ENCODE data around the gene NUP160. TPM values are rescaled to one million over a fixed set of nuclear protein-coding genes. Genes with fewer than 3 reads are reported as not detected.
"Not testable (repeated sequence)": the region's sequence is repeated elsewhere in the genome, so short reads cannot be mapped to it uniquely, and the experiment has no call there.

NUP160 gene
- polyA plus RNA-seq, 10 donors = 22.0 to 42.7 (median 33.7) TPM

- DNase-seq = not testable (repeated sequence)
Measured at GRCh38 chr11:47790017-47790416, 58.1 kb downstream of the NUP160 start.

DNA sequence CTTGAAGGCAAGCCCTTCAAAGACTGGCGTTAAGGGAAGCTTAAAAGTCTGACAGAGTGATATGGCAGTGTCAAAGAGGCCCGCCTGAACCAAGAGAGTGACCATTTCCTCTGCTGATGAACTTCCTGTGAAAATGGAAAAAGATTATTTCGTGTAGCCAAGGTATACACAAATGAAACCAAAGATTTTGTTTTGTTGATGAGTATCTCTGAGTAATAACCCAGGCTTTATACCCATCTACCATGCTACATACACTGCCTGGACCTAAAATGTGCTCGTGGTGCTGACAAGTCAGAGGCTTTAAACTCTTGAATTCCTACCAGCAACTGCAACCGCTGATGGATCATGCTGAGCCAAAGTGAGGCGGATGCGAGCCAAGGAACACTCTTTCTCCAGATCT is 60.0 kb downstream of the NUP160 start:
- DNase-seq = no peak

- peak in 2 of 3 donors; percentile 18 to 22 for DNase-seq
Measured at GRCh38 chr11:47786373-47786772, 61.8 kb downstream of the NUP160 start.

DNA sequence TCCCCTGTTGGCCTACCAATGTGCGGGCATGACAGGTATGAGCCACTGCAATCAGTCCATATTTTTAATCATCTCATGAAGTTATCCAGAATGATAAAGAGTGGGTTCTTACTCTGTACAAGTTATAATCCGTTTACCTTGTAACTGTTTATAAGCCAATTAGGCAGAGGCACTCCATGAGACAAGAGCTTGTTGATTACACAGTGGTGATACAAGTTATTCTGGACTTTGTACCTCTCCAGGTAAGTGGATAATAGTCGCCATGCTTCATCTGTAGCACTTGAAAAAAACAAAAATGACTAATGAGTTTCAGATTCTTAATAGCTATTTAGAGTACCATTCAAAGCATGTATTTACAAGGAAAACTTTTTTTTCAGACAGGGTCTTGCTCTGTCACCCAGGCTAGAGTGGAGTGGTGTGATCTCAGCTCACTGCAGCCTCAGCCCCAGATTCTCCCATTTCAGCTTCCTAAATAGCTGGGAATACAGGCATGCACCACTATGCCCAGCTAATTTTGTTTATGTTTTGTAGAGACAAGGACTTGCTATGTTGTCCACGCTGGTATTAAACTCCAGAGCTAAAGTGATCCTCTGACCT is 63.3 kb downstream of the NUP160 start:
- DNase-seq = no peak

DNA sequence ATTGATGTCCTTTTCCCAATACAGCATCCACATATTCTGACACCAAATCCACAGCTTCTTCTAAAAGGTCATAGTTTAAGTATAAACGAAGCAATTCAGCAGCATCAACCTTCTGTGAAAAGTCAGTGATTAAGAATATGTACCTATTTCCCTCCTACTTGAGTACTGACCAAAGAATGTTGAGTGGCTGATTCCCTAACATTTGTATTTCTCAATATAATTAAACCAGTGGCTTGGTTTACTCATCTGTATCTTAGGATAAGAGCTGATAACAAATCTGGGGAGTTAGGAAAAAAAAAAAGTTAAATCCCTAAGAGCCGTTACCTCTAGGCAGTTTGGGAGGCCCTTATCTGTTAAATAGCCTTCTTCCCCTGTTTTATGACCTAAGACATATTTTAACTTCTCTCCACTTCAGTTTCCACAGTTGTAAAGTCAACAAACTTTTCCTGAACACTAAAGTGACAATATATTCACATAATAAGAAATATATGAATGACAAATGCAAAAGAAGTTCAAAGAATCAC is 65.0 kb downstream of the NUP160 start:
- no peak for DNase-seq

- DNase-seq = no peak
Measured at GRCh38 chr11:47778878-47779483, 69.2 kb downstream of the NUP160 start.

- DNase-seq = no peak
Measured at GRCh38 chr11:47775240-47775869, 72.8 kb downstream of the NUP160 start.

DNA sequence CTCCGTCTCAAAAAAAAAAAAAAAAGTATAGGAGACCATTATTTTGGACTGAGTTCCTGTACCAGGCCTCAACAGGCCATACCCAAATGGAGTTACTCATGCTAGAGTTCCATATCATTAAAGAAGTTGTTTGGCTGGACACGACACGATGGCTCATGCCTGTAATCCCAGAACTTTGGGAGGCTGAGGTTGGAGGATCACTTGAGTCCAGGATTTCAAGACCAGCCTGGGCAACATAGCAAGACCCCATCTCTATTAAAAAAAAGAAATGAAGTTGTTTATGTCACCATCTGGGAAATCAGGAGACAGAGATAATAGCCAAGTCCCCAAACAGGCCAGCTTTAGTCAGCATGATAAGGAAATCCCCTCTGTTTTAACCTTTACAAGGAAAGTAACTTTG is 74.3 kb downstream of the NUP160 start:
- no peak for DNase-seq

DNA sequence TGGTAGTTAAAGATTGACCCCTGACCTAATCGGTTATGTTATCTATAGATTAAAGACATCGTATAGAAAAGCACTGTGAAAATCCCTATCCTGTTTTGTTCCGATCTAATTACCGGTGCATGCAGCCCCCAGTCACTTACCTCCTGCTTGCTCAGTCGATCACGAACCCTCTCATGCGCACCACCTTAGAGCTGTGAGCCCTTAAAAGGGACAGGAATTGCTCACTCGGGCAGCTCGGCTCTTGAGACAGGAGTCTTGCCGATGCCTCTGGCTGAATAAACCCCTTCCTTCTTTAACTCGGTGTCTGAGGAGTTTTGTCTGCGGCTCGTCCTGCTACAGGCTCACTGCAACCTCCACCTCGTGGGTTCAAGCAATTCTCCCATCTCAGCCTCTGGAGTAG is 78.6 kb downstream of the NUP160 start:
- not testable (repeated sequence) for DNase-seq

- DNase-seq = peak; percentile 63 to 85 (median 75)
Measured at GRCh38 chr11:47768101-47768612, 80.0 kb downstream of the NUP160 start.

DNA sequence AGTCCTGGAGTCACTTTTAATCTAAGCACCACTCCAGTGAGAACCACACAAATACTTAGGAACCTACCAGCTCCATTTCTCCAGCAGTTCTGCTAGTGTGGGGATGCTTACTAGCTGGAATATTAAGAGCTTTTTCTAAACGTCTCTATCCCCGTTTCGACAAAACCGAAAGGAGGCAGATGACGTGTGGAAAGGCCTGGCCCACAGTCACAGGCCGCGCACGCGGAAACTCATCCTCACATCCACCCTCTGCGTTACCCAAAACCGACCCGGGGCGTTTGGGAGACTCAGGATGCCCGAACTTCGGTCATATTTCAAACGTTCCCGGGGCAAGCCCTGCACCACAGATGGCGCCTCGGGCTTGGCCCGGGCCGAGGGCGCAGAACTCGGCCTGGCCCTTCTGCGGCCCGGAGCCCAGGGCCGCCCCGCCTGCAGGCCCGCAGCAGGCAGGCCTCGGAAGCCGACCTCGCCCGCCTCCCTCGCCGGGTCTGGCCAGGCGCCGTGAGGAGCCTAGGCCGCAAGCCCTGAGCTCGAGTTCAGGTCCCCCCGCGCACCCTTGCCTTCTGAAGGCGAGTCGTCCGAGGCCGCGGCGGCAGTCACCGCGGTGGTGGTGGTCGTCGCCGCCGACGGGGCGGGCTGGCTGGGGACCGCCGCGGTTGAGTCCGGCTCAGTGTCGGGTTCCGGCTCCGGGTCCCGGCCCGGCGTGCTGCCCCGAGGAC is 81.5 kb downstream of the NUP160 start:
- peak; percentile 67 to 94 (median 84) for DNase-seq

DNA sequence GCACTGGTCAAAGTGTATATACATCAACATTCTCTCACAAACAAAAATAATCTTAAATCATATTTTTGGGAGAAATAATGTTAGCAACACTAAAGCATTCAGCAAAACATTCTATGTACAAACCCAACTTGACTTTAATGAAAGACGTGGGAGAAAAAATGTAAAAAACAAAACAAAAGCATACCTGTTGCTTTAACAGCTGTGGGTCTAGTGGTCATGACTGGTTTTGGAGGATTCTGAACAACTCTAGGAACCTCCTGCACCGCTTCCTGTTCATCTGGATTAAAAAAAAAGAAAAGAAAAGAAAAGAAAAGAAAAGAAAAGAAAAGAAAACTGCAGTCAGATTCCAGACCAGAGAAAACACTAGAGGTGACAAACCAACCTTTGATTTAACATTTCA is 83.1 kb downstream of the NUP160 start:
- no peak for DNase-seq

GRCh38 chr11:47759291-47759690 is 88.9 kb downstream of the NUP160 start:
- DNase-seq = not testable (repeated sequence)

DNA sequence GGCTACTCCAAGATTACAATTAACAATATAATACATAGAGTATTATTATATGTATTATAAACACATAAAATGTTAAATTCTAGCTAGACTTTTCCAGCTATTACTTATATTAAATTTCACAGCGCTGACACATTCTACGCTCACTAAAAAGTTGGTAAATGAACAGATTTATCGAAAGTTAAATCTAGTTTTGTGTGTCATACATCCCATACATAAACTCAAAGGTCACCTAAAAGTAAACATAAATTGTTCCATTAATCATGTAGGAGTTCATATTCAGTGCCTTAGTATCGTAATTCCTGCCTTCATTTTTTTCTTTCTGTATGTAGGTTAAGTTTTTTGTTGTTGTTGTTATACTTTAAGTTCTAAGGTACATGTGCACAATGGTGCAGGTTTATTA is 91.9 kb downstream of the NUP160 start:
- DNase-seq = no peak

GRCh38 chr11:47750725-47751124 is 97.4 kb downstream of the NUP160 start:
- no peak for DNase-seq

DNA sequence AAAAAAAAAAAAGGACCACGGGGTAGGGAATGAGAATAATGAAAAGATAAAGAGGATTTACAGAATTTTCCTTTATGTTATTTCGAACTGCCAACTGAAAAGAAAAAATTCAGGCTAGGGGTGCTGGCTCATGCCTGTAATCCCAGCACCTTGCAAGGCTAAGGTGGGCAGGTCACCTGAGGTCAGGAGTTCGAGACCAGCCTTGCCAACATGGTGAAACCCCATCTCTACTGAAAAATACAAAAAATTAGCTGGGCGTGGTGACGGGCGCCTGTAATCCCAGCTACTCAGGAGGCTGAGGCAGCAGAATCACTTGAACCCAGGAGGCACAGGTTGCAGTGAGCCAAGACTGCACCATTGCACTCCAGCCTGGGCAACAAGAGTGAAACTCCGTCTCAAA is 105.7 kb downstream of the NUP160 start:
- DNase-seq = not testable (repeated sequence)

- DNase-seq = not testable (repeated sequence)
Measured at GRCh38 chr11:47737817-47738216, 110.3 kb downstream of the NUP160 start.

- no peak for DNase-seq
Measured at GRCh38 chr11:47732271-47732670, 115.9 kb downstream of the NUP160 start.

DNA sequence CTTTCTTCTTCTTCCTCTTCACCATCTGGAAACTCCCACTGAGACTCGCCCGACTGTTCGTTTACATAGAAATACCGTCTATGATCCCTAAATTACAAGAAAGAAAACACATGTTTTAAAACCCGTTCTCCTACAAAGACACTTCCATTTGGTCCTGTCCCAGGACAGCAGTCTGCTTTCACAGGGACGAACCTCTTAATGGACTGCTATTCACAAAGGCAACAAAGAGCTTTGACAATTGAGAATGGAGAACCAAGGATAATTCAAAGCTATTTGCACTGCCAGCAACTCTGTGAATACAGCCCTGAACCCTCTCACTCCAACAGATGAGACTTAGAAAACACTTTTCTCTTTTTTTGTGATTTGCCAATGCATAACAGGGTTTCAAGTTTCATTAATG is 116.7 kb downstream of the NUP160 start:
- no peak for DNase-seq
